ENCODE measurements around the gene KLHL13. TPM values are rescaled to one million over a fixed set of nuclear protein-coding genes. Genes with fewer than 3 reads are reported as not detected.
"Not testable (repeated sequence)": the region's sequence is repeated elsewhere in the genome, so short reads cannot be mapped to it uniquely, and the experiment has no call there.

Gene KLHL13
- total RNA-seq, 4 donors from 2014 or later = 1.4 to 2.7 (median 1.8) TPM

DNA sequence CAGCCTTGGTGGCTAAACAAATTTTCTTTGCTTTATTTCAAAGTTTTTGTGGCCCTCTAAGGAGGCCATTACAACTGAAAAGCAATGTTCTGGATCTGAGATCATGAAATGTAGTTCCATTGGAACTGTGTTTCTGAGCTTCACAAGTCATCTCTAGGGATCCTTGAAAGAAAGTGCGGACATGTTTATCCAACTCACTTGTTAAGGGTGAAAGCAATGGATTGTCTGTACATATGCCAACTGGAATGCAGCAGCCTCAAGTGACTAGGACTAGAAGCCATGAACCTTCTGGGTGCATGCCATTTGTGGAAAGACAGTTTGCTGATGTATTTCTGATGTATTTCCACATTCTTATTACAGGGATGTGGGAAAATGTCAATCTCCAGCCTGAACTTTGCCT, 36.7 kb upstream of the KLHL13 start:
- Histone ChIP-seq H3K4me1 (no peaks in the 10 kb centered on the region), H3K27ac (no peak overlapping the region), H3K36me3 (no peaks in the 10 kb centered on the region), H3K4me3 (replicated peaks in 1 of 3) (no peak overlapping the region), H3K9me3 (no peaks in the 10 kb centered on the region), H3K27me3 (no peaks in the 10 kb centered on the region)
- intact Hi-C loops (cut with DNase I) = no loop called here
- DNase-seq = no peak
- TF ChIP-seq, protein P1, sequence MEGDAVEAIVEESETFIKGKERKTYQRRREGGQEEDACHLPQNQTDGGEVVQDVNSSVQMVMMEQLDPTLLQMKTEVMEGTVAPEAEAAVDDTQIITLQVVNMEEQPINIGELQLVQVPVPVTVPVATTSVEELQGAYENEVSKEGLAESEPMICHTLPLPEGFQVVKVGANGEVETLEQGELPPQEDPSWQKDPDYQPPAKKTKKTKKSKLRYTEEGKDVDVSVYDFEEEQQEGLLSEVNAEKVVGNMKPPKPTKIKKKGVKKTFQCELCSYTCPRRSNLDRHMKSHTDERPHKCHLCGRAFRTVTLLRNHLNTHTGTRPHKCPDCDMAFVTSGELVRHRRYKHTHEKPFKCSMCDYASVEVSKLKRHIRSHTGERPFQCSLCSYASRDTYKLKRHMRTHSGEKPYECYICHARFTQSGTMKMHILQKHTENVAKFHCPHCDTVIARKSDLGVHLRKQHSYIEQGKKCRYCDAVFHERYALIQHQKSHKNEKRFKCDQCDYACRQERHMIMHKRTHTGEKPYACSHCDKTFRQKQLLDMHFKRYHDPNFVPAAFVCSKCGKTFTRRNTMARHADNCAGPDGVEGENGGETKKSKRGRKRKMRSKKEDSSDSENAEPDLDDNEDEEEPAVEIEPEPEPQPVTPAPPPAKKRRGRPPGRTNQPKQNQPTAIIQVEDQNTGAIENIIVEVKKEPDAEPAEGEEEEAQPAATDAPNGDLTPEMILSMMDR (IDR thresholded peaks at IDR 0.05) = no peak
- no peak for TF ChIP-seq POLR2A (IDR thresholded peaks at IDR 0.05)
- WGBS, 2 donors = 43% methylated on average over 1 of the region's 1 CpG; no CpG with 5 or more reads in 1 of the 2 donors

DNA sequence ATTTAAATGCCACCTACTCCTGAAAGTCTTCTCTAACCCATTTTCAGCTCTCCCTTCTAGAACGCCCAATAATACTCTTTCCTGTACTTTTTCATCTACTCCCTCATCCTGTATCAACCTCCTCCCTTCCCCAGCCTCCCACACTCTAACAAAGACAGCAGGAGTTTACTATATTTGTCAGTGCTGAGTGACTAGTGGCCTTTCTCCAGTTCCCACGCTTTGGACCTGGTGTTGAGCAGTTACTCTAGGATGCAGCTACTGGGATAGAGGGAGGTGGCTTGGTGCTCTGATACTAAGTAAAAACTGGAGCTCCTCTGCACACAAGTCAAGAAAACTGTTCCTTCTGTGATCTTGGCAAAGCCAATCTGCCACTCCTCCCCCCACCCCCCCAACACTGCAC, 36.1 kb upstream of the KLHL13 start:
- 67 to 77% methylated on average over 2 of the region's 2 CpGs for WGBS, 2 donors
- intact Hi-C loops (cut with DNase I) = no loop called here

DNA sequence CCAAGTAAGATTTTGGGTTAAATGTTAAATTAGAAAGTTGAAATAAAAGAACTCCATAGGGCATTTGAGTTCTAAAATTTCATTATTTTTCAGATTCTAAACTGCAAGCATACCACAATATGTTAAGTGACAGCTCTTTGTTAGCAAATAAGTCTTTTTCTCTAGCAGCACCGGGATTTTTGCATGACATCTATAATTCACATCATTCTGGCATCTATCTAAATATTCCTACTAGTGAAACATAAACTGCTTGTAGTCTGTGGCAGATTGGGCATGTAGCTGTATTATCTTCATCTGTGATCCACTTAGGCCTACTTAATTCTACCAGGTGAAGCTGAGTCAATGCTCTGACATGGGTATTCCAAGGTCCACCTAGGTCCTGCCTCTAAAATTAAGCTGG, 32.1 kb upstream of the KLHL13 start:
- Histone ChIP-seq H3K4me1 (no peaks in the 10 kb centered on the region), H3K27me3 (no peaks in the 10 kb centered on the region), H3K36me3 (no peaks in the 10 kb centered on the region), H3K4me3 (replicated peaks in 1 of 3) (no peak overlapping the region), H3K27ac (no peak overlapping the region), H3K9me3 (no peaks in the 10 kb centered on the region)
- WGBS, 2 donors = 88 to 97% methylated on average over 1 of the region's 1 CpG
- TF ChIP-seq POLR2A (IDR thresholded peaks at IDR 0.05) = no peak
- TF ChIP-seq, protein P1 (IDR thresholded peaks at IDR 0.05) = no peak
- no peak for DNase-seq
- intact Hi-C loops (cut with DNase I) = no loop called here

More for the DNA sequence above, 36.1 kb upstream of the KLHL13 start:
- no peak for TF ChIP-seq POLR2A (IDR thresholded peaks at IDR 0.05)
- TF ChIP-seq, protein P1 (IDR thresholded peaks at IDR 0.05) = no peak
- Histone ChIP-seq H3K4me1 (no peaks in the 10 kb centered on the region), H3K9me3 (no peaks in the 10 kb centered on the region), H3K27me3 (no peaks in the 10 kb centered on the region), H3K4me3 (replicated peaks in 1 of 3) (no peak overlapping the region), H3K36me3 (no peaks in the 10 kb centered on the region), H3K27ac (no peak overlapping the region)
- no peak for DNase-seq

DNA sequence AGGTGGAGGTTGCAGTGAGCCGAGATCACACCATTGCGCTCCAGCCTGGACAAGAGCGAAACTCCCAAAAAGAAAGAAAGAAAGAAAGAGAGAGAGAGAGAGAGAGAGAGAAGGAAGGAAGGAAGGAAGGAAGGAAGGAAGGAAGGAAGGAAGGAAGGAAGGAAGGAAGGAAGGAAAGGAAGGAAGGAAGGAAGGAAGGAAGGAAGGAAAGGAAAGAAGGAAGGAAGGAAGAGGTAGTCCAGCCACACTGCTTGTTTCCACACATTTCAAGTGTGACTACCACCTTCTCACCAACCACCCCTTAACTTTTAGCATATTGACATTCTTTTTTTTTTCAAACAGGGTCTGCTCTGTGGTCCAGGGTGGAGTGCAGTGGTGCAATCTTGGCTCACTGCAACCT, 31.2 kb upstream of the KLHL13 start:
- WGBS, 2 donors = 100% methylated on average over 3 of the region's 3 CpGs
- H3K9me3 ChIP-seq; H3K36me3 ChIP-seq; H3K4me1 ChIP-seq; DNase-seq; H3K27me3 ChIP-seq; intact Hi-C loops (cut with DNase I); H3K27ac ChIP-seq; H3K4me3 ChIP-seq (replicated peaks in 1 of 3): not testable (repeated sequence)

DNA sequence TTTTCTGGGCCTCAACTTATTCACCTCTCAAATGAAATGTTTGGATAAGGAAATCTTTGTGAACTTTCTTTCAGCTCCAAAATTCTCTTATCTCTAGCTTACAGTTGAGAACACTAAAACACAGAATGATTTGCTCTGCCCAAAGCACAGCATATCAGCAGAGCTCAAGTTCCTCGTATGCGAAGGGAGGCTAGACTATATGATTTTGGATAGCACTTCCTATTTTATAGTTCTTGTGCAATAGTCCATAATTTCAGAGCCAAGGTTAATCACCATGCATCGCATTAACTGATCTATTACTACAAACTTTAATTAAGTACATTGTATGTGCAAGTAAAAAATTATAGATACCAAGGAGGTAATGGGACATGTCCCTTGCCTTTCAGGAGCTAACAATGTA, 27.0 kb upstream of the KLHL13 start:
- intact Hi-C loops (cut with DNase I) = no loop called here
- Histone ChIP-seq H3K4me3 (replicated peaks in 1 of 3) (no peak overlapping the region), H3K36me3 (no peaks in the 10 kb centered on the region), H3K27ac (no peak overlapping the region), H3K27me3 (no peaks in the 10 kb centered on the region), H3K9me3 (no peaks in the 10 kb centered on the region), H3K4me1 (no peaks in the 10 kb centered on the region)
- no peak for DNase-seq
- TF ChIP-seq, protein P1 (IDR thresholded peaks at IDR 0.05) = no peak
- no peak for TF ChIP-seq POLR2A (IDR thresholded peaks at IDR 0.05)
- WGBS, 2 donors = 82 to 86% methylated on average over 3 of the region's 3 CpGs

DNA sequence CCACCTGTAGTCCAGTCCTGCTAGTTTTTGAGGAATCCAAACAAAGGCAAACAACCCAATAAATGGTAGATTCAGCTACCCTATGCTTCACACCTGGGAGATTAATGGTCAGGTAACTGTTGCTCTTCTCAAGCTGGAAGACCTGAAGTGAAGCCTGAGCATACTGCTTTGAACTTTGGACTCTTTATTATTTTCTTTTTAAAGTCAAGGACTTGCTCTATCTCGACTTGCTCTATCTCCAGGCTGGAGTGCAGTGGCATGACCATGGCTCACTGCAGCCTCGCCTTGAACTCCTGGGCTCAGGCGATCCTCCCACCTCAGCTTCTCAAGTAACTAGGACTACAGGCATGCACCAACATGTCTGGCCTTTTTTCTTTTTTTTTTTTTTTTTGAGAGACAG, 14.7 kb upstream of the KLHL13 start:
- no peak for TF ChIP-seq POLR2A (IDR thresholded peaks at IDR 0.05)
- TF ChIP-seq, protein P1 (IDR thresholded peaks at IDR 0.05) = no peak
- Histone ChIP-seq H3K36me3 (no peaks in the 10 kb centered on the region), H3K4me1 (no peaks in the 10 kb centered on the region), H3K27ac (no peak overlapping the region), H3K27me3 (no peaks in the 10 kb centered on the region), H3K9me3 (no peaks in the 10 kb centered on the region), H3K4me3 (replicated peaks in 1 of 3) (no peak overlapping the region)
- 86 to 88% methylated on average over 3 of the region's 3 CpGs for WGBS, 2 donors
- intact Hi-C loops (cut with DNase I) = no loop called here
- DNase-seq = no peak
